ENCODE measurements around the gene HPD. TPM values are rescaled to one million over a fixed set of nuclear protein-coding genes. Genes with fewer than 3 reads are reported as not detected.

HPD gene
- total RNA-seq, 1 donor from 2014 or later = 0.16 TPM

GRCh38 chr12:121812921-121813896, 45.5 kb downstream of the HPD start:
- peak overlapping the region; percentile 78 for H3K4me3 Mint-ChIP-seq
- peaks cover 29% of the 10 kb centered on the region for H3K36me3 Mint-ChIP-seq
- H3K4me1 Mint-ChIP-seq = peaks cover 26% of the 10 kb centered on the region
- no peak for TF ChIP-seq CTCF (IDR thresholded peaks at IDR 0.05; ENCODE audit: unreplicated experiment)
- H3K9me3 Mint-ChIP-seq = no peaks in the 10 kb centered on the region
- no peak for DNase-seq (ENCODE audit: low spot score in 2 of 2, unreplicated experiment in 2 of 2)
- H3K27ac Mint-ChIP-seq = peak overlapping the region; percentile 71
- no peaks in the 10 kb centered on the region for H3K27me3 Mint-ChIP-seq (ENCODE audit: low read depth)

GRCh38 chr12:121812320-121812871, 46.3 kb downstream of the HPD start:
- peak overlapping the region; percentile 87 for H3K27ac Mint-ChIP-seq
- H3K27me3 Mint-ChIP-seq (ENCODE audit: low read depth) = no peaks in the 10 kb centered on the region

GRCh38 chr12:121811434-121812319, 47.0 kb downstream of the HPD start:
- Mint-ChIP-seq H3K4me3 (peak overlapping the region; percentile 78), H3K27me3 (ENCODE audit: low read depth) (no peaks in the 10 kb centered on the region), H3K36me3 (peaks cover 22% of the 10 kb centered on the region), H3K27ac (peak overlapping the region; percentile 87), H3K4me1 (peaks cover 28% of the 10 kb centered on the region), H3K9me3 (no peaks in the 10 kb centered on the region)
- TF ChIP-seq CTCF (IDR thresholded peaks at IDR 0.05; ENCODE audit: unreplicated experiment) = peak; percentile 99
- DNase-seq (ENCODE audit: low spot score in 2 of 2, unreplicated experiment in 2 of 2) = peak; percentile 77 to 90

More at GRCh38 chr12:121812320-121812871, 46.3 kb downstream of the HPD start:
- TF ChIP-seq CTCF (IDR thresholded peaks at IDR 0.05; ENCODE audit: unreplicated experiment) = peak; percentile 71
- Mint-ChIP-seq H3K9me3 (no peaks in the 10 kb centered on the region), H3K36me3 (peaks cover 23% of the 10 kb centered on the region), H3K4me3 (peak overlapping the region; percentile 78), H3K4me1 (peaks cover 26% of the 10 kb centered on the region)
- peak in 1 of 2 experiments; percentile 80 for DNase-seq (ENCODE audit: low spot score in 2 of 2, unreplicated experiment in 2 of 2)

- Mint-ChIP-seq H3K4me1 (peaks cover 35% of the 10 kb centered on the region), H3K27me3 (ENCODE audit: low read depth) (no peaks in the 10 kb centered on the region), H3K36me3 (peaks cover 17% of the 10 kb centered on the region), H3K9me3 (no peaks in the 10 kb centered on the region), H3K4me3 (peak overlapping the region; percentile 78), H3K27ac (peak overlapping the region; percentile 20)
- TF ChIP-seq CTCF (IDR thresholded peaks at IDR 0.05; ENCODE audit: unreplicated experiment) = no peak
- no peak for DNase-seq (ENCODE audit: low spot score in 2 of 2, unreplicated experiment in 2 of 2)
Measured at GRCh38 chr12:121810833-121811433, 47.7 kb downstream of the HPD start.

- peaks cover 15% of the 10 kb centered on the region for H3K36me3 Mint-ChIP-seq
- H3K4me3 Mint-ChIP-seq = no peak overlapping the region
- peaks cover 39% of the 10 kb centered on the region for H3K4me1 Mint-ChIP-seq
- no peak overlapping the region for H3K27ac Mint-ChIP-seq
- TF ChIP-seq CTCF (IDR thresholded peaks at IDR 0.05; ENCODE audit: unreplicated experiment) = no peak
- H3K9me3 Mint-ChIP-seq = no peaks in the 10 kb centered on the region
- H3K27me3 Mint-ChIP-seq (ENCODE audit: low read depth) = no peaks in the 10 kb centered on the region
- DNase-seq (ENCODE audit: low spot score in 2 of 2, unreplicated experiment in 2 of 2) = no peak
Measured at GRCh38 chr12:121810234-121810817, 48.3 kb downstream of the HPD start.
